KBM-7 (cell line): ENCODE data around the gene P2RX5.
"Not testable (repeated sequence)": the region's sequence is repeated elsewhere in the genome, so short reads cannot be mapped to it uniquely, and the experiment has no call there.

Source experiments
- DNase-seq: peaks from one replicate; pipeline ENCODE4 v3.0.0-alpha.2; 2015
- in situ Hi-C: fragments of 300-500 bp; cut with MboI; formaldehyde crosslinking; loops from 2 replicates; pipeline ENCODE4 v1.14.3; 2020; ENCODE audit warnings: low sequenced_read_pairs, low pct_unique_long_range_greater_than_20kb, mixed read lengths

Gene P2RX5, protein sequence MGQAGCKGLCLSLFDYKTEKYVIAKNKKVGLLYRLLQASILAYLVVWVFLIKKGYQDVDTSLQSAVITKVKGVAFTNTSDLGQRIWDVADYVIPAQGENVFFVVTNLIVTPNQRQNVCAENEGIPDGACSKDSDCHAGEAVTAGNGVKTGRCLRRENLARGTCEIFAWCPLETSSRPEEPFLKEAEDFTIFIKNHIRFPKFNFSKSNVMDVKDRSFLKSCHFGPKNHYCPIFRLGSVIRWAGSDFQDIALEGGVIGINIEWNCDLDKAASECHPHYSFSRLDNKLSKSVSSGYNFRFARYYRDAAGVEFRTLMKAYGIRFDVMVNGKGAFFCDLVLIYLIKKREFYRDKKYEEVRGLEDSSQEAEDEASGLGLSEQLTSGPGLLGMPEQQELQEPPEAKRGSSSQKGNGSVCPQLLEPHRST

GRCh38 chr17:3695723-3696411 lies at the start of gene P2RX5:
P2RX5 (minus strand) TSS chr17:3696155; CDS start chr17:3696005, 150 bp downstream.
- peak; percentile 50 for DNase-seq
- in situ Hi-C loops = no loop called here

DNA sequence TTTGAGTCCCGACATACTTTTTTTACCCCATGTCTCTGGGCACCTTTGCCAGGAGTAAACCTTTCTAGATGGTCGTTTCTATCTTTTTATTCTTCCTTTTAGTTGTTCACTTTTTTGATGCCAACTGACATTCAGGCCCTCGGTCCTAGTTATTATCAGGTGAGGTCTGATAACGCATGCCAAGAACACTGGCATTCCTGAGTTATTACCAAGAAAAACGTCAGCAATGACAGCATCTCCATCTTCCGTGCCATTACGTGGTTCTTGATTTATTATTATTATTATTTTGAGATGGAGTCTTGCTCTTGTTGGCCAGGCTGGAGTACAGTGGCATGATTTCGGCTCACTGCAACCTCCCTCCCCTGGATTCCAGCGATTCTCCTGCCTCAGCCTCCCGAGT lies 49.1 kb upstream of the P2RX5 start:
- in situ Hi-C loops = no loop called here
- DNase-seq = no peak

DNA sequence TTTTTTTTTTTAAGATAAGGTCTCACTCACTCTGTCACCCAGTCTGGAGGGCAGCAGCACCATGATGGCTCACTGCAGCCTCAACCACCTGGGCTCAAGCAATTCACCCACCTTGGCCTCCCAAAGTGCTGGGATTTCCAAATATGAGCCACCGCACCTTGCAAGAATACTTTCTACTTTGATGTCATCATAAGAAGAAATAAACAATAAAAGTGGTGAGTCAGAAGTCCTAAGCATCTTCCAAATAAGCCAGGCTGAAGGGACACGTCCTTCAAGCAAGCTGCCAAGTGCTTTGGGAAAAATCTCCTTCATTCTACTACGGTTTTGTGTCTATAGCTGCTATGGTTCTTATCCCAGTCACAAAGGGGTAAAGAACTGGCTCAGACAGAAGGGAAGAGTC lies 48.1 kb upstream of the P2RX5 start:
- DNase-seq = no peak
- in situ Hi-C loops = no loop called here

DNA sequence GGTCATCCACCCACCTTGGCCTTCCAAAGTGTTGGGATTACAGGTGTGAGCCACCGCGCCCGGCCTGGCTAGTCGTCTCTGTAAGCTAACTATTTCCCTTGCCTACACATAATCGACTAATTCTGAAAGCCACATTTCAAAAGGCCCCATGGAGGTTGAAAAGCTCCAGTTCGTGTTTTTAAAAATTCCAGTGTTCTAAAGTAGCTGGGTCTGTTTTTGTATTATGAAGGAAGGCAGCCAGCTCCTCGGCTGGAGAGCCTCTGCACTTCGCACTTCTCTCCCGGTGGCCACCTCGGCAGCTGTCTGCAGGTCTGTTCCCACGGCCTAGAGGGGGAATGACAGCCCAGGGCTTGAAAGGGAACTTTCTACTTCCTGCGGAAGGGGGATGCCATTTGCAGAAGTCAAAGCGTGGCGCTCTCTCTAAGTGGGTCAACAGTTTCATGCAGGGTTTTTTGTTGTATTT lies 44.7 kb upstream of the P2RX5 start:
- in situ Hi-C loops = no loop called here
- peak; percentile 70 for DNase-seq

DNA sequence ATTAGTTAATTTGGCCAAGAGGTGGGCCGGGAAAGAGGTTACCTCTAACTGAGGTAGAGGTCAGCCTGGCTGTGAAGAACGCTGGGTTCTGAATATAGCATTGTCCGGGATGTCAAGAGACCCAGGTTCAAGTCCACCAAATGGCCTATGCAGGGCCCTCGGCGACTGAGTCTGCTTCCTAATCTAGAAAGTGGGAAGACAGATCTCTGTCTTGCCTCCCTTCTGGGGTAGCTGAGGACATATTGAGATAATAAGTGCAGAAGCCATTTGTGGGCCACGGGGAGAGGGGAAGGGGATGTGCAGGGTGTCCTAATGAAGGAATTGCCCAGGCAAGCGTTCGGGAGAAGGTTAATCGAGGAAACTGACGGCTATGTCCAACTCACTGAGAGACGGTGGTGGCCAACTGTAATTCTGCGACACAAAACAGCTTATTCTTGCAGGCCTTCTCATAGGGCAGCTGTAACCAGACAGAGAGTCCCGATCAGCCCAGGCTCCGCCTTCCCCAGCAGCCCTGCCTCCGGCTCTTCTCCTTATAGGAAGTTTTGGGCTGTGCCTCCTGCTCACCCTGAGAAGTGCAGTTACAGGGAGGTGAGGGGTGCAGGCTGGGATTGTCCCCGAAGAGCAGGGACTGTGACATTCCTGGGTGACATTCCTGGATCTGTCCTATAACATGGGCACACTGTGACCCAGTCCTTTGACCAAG lies 43.6 kb upstream of the P2RX5 start:
- in situ Hi-C loops = no loop called here
- no peak for DNase-seq

GRCh38 chr17:3738562-3739295 lies 42.8 kb upstream of the P2RX5 start:
- DNase-seq = no peak
- in situ Hi-C loops = no loop called here

- in situ Hi-C loops = no loop called here
- DNase-seq = no peak
These were observed 39.6 kb upstream of the P2RX5 start for GRCh38 chr17:3735515-3735914.

DNA sequence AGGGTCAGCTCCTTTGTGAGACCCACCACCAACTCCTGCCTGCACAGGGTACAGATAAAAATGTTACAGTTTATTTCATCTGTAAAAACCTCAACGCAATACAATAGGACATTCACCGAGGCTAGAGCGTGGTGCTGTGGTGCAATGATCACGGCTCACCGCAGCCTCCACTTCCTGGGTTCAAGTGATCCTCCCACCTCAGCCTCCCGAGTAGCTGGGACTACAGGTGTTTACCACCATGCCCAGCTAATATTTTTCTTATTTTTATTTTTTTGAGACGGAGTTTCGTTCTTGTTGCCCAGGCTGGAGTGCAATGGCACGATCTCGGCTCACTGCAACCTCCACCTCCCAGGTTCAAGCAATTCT lies 38.9 kb upstream of the P2RX5 start:
- in situ Hi-C loops, DNase-seq: not testable (repeated sequence)

DNA sequence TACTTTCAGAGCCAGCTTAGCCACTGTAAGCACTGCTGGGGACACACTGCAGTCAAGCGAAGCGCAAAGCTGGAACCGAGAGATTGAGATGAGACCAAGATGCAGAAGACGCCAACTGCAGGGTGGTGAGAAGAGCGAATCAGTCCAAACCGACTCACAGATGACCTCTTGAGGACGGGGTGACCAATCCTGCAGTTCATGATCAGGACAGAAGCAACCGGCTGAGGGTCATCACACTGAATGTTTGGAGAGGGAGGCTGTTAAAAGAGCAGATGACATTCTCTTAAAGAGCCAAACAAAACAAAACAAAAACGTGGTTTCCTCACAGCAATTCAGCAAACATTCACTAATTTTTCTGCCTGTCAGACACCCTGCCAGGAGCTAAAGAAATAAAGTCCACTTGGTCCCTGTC lies 36.3 kb upstream of the P2RX5 start:
- in situ Hi-C loops = no loop called here
- no peak for DNase-seq

DNA sequence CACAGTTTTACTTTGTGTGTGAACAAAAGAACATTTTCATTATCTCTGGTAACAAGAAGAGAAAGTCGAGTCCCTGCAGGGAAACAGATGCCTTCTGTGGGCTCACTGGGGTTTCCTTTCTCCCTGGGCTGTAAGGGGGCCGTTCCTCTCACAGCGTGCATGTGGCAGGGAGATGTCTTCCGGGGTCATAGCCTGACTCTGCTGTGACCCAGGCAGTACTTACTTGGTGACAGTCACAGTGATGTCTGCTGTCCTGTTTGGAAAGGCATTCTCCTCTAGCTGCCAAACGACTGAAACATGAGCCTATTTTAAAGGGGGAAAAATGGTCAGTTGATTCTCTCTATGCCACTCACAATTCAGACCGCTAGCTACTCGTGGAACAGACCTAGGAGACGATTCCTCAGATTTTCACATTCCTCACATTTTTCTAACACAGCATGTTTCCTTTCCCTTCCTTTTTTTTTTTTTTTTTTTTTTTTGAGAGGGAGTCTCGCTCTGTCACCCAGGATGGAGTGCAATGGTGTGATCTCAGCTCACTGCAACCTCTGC lies 35.0 kb upstream of the P2RX5 start:
- in situ Hi-C loops = no loop called here

DNA sequence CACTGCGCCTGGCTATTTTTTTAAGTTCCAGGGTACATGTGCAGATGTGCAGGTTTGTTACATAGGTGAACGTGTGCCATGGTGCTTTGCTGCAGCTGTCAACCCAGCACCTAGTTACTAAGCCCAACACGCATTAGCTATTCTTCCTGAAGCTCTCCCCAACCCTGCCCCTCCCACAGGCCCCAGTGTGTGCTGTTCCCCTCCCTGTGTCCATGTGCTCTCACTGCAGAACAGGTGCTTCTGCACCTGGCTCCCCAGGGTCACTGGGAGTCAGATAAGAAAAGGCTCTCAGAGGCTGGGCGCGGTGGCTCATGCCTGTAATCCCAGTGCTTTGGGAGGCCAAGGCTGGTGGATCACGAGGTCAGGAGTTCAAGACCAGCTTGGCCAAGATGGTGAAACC lies 33.9 kb upstream of the P2RX5 start:
- in situ Hi-C loops = no loop called here
- DNase-seq = no peak

More for the DNA sequence above, 35.0 kb upstream of the P2RX5 start:
- no peak for DNase-seq

DNA sequence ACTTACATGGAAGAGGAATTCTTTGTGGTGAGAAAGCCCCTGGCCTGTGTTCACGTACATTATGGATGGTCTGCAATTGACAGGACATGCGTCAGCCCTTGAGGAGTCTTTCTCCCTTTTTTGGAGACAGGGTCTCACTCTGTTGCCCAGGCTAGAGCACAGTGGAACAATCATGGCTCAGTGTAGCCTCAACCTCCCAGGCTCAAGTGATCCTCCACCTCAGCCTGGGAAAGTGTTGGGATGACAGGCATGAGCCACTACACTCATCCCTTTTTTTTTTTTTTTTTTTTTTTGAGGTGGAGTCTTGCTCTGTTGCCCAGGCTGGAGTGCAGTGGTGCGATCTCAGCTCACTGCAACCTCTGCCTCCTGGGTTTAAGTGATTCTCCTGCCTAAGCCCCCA lies 32.1 kb upstream of the P2RX5 start:
- in situ Hi-C loops, DNase-seq: not testable (repeated sequence)

DNA sequence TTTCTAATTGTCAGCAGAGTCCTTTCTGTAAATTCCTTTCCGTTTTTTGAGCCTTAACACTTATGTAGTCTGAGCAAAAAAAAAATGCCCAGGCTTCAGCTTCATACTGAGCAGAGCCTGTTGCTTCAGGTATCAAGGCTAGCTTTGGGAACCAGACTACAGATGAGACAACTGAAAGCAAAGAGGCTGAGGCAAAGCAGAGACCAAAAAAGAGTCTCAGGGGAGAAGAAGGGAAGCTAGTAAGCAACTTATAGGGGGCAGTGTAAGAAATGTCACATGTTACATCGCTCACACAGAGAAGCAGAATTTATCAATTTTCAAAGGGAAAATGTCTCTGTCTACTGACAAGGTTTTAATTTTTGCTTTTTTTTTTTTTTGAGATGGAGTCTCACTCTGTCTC lies 31.1 kb upstream of the P2RX5 start:
- in situ Hi-C loops = no loop called here
- no peak for DNase-seq

GRCh38 chr17:3724378-3725077 lies 28.6 kb upstream of the P2RX5 start:
- in situ Hi-C loops = no loop called here
- no peak for DNase-seq

DNA sequence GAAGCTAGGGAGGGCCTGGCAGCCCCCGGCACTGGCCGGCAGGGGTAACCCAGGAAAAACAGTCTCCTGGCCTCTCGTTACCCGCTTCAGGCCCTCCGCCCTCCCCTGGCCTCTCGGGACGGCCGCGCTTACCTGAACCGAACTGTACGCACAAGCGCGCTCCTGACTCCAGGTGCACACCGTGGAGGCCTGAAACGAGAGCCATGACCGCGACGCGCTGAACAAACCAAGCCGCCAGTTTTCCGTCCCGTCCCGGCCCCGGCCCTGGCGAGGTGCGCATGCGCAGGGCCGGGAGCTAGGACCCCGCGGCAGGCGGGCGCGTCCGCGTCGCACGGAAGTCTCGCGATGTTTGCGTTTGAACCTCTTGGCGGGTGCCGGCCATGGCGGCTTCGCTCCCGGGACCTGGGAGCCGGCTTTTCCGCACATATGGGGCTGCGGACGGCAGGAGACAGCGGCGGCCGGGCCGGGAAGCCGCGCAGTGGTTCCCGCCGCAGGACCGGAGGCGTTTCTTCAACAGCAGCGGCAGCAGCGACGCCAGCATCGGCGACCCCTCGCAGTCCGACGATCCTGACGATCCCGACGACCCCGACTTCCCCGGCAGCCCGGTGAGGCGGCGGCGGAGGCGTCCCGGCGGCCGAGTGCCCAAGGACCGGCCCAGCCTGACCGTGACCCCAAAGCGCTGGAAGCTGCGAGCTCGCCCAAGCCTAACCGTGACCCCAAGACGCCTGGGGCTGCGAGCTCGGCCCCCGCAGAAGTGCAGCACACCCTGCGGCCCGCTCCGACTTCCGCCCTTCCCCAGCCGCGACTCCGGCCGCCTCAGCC lies 27.8 kb upstream of the P2RX5 start, which contains the start of gene HASPIN:
Gene HASPIN (plus strand): TSS at position 348 of the 822 bp plus-strand sequence. CDS start 33 bp downstream, at position 381.
- in situ Hi-C loops = no loop called here
- DNase-seq = peak; percentile 90

- DNase-seq = no peak
- in situ Hi-C loops = no loop called here
These were observed 27.2 kb upstream of the P2RX5 start for GRCh38 chr17:3723188-3723555.

GRCh38 chr17:3722716-3723115 lies 26.8 kb upstream of the P2RX5 start:
- DNase-seq = no peak
- in situ Hi-C loops = no loop called here

- no peak for DNase-seq
- in situ Hi-C loops = no loop called here
These were observed 23.3 kb upstream of the P2RX5 start for GRCh38 chr17:3719265-3719664.
